ENCODE measurements around the gene KLHL2. TPM values are rescaled to one million over a fixed set of nuclear protein-coding genes. Genes with fewer than 3 reads are reported as not detected.

The KLHL2 gene
- total RNA-seq, 1 experiment from 2014 or later = 37.1 TPM

- H3K27me3 Mint-ChIP-seq (ENCODE audit: insufficient read depth, unreplicated experiment) = no peaks in the 10 kb centered on the region
- no peak overlapping the region for H3K4me3 Mint-ChIP-seq (ENCODE audit: unreplicated experiment)
- H3K4me1 Mint-ChIP-seq (ENCODE audit: insufficient read depth, unreplicated experiment) = peaks cover 18% of the 10 kb centered on the region
- H3K27ac Mint-ChIP-seq (ENCODE audit: low read depth, unreplicated experiment) = peak overlapping the region; percentile 6
- H3K36me3 Mint-ChIP-seq (ENCODE audit: insufficient read depth, unreplicated experiment) = peaks cover 34% of the 10 kb centered on the region
- no peak for DNase-seq (ENCODE audit: unreplicated experiment)
- TF ChIP-seq CTCF (IDR thresholded peaks at IDR 0.05; ENCODE audit: unreplicated experiment) = no peak
- H3K9me3 Mint-ChIP-seq (ENCODE audit: unreplicated experiment) = peaks cover 5% of the 10 kb centered on the region
- ChIA-PET POLR2A (interaction anchor here (0.6 to 3.0 kb wide), 6 partner anchors 11 to 157 kb away, joined by 3 to 9 read pairs (median 3); no protein-coding TSS in a partner anchor), CTCF (interaction anchor here (0.5 to 2.1 kb wide), 4 partner anchors 143 to 226 kb away, joined by 3 to 13 read pairs (median 3); no protein-coding TSS in a partner anchor)
- no TSS peak for BruUV-seq (replicated peaks)
- intact Hi-C loops (cut with micrococcal nuclease) = loop anchor here (1.0 to 2.0 kb wide), 2 partner anchors 39 to 157 kb away; partner anchors contain the start of gene MSMO1
Measured at GRCh38 chr4:165288226-165288625, 80.9 kb downstream of the KLHL2 start.

GRCh38 chr4:165288639-165289422, 81.5 kb downstream of the KLHL2 start:
- H3K4me3 Mint-ChIP-seq (ENCODE audit: unreplicated experiment) = no peak overlapping the region
- CTCF ChIA-PET = interaction anchor here (0.5 to 2.1 kb wide), 9 partner anchors 21 to 227 kb away, joined by 3 to 13 read pairs (median 3); no protein-coding TSS in a partner anchor
- DNase-seq (ENCODE audit: unreplicated experiment) = peak; percentile 69

GRCh38 chr4:165289423-165289785, 82.0 kb downstream of the KLHL2 start:
- DNase-seq (ENCODE audit: unreplicated experiment) = no peak
- Mint-ChIP-seq H3K36me3 (ENCODE audit: insufficient read depth, unreplicated experiment) (peaks cover 23% of the 10 kb centered on the region), H3K9me3 (ENCODE audit: unreplicated experiment) (peaks cover 2% of the 10 kb centered on the region), H3K27ac (ENCODE audit: low read depth, unreplicated experiment) (no peak overlapping the region), H3K4me3 (ENCODE audit: unreplicated experiment) (no peak overlapping the region), H3K27me3 (ENCODE audit: insufficient read depth, unreplicated experiment) (no peaks in the 10 kb centered on the region), H3K4me1 (ENCODE audit: insufficient read depth, unreplicated experiment) (peaks cover 24% of the 10 kb centered on the region)
- ChIA-PET CTCF (interaction anchor here (0.5 to 2.1 kb wide), 9 partner anchors 21 to 175 kb away, joined by 3 to 13 read pairs (median 3); no protein-coding TSS in a partner anchor), POLR2A (interaction anchor here (0.7 to 3.0 kb wide), 11 partner anchors 10 to 87 kb away, joined by 3 to 9 read pairs (median 4); partner anchors contain the start of gene MSMO1)
- intact Hi-C loops (cut with micrococcal nuclease) = loop anchor here (2.0 kb wide), 1 partner anchor 37 kb away; the partner anchor contains the start of gene MSMO1
- no TSS peak for BruUV-seq (replicated peaks)
- no peak for TF ChIP-seq CTCF (IDR thresholded peaks at IDR 0.05; ENCODE audit: unreplicated experiment)

More at GRCh38 chr4:165288639-165289422, 81.5 kb downstream of the KLHL2 start:
- Mint-ChIP-seq H3K27me3 (ENCODE audit: insufficient read depth, unreplicated experiment) (no peaks in the 10 kb centered on the region), H3K4me1 (ENCODE audit: insufficient read depth, unreplicated experiment) (peaks cover 20% of the 10 kb centered on the region), H3K27ac (ENCODE audit: low read depth, unreplicated experiment) (peak overlapping the region; percentile 6), H3K36me3 (ENCODE audit: insufficient read depth, unreplicated experiment) (peaks cover 28% of the 10 kb centered on the region), H3K9me3 (ENCODE audit: unreplicated experiment) (peaks cover 5% of the 10 kb centered on the region)
- intact Hi-C loops (cut with micrococcal nuclease) = loop anchor here (1.0 to 2.0 kb wide), 2 partner anchors 38 to 158 kb away; partner anchors contain the start of gene MSMO1
- POLR2A ChIA-PET = interaction anchor here (0.6 to 3.0 kb wide), 14 partner anchors 10 to 158 kb away, joined by 3 to 9 read pairs (median 3); partner anchors contain the start of gene MSMO1
- no TSS peak for BruUV-seq (replicated peaks)
- no peak for TF ChIP-seq CTCF (IDR thresholded peaks at IDR 0.05; ENCODE audit: unreplicated experiment)

GRCh38 chr4:165293061-165293460, 85.7 kb downstream of the KLHL2 start:
- H3K9me3 Mint-ChIP-seq (ENCODE audit: unreplicated experiment) = no peaks in the 10 kb centered on the region
- no peak for TF ChIP-seq CTCF (IDR thresholded peaks at IDR 0.05; ENCODE audit: unreplicated experiment)
- H3K4me1 Mint-ChIP-seq (ENCODE audit: insufficient read depth, unreplicated experiment) = peaks cover 21% of the 10 kb centered on the region
- CTCF ChIA-PET = interaction anchor here (1.3 kb wide), 1 partner anchor 162 kb away, joined by 7 read pairs; no protein-coding TSS in a partner anchor
- no peak overlapping the region for H3K4me3 Mint-ChIP-seq (ENCODE audit: unreplicated experiment)
- POLR2A ChIA-PET = interaction anchor here (1.0 to 1.5 kb wide), 2 partner anchors 9 to 66 kb away, joined by 3 read pairs; no protein-coding TSS in a partner anchor
- no peaks in the 10 kb centered on the region for H3K27me3 Mint-ChIP-seq (ENCODE audit: insufficient read depth, unreplicated experiment)
- no peak for DNase-seq (ENCODE audit: unreplicated experiment)
- peaks cover 28% of the 10 kb centered on the region for H3K36me3 Mint-ChIP-seq (ENCODE audit: insufficient read depth, unreplicated experiment)
- intact Hi-C loops (cut with micrococcal nuclease) = no loop called here
- H3K27ac Mint-ChIP-seq (ENCODE audit: low read depth, unreplicated experiment) = no peak overlapping the region
- no TSS peak for BruUV-seq (replicated peaks)

All from MCF 10A (cell line).